OCI-LY7 (cell line): ENCODE results near the gene CFAP119. TPM values are rescaled to one million over a fixed set of nuclear protein-coding genes. Genes with fewer than 3 reads are reported as not detected.

Experiments
- BruUV-seq: library from RNA; stranded (reverse); fragments of 400-500 nt; replicated peaks from 2 replicates; lab custom pipeline; 2021; lab: Mats Ljungman, UMichigan
- CTCF ChIA-PET: fragments of 300-600 bp; sonication (Branson Sonifier 250); formaldehyde crosslinking; loops from one replicate; lab custom pipeline; 2022; ENCODE audit warnings: antibody characterized with exemption; ENCODE audit not compliant: unreplicated experiment; lab: Charles Lee
- POLR2A ChIA-PET: fragments of 300-600 bp; sonication (Branson Sonifier 250); formaldehyde crosslinking; loops from one replicate; lab custom pipeline; 2022; ENCODE audit warnings: antibody characterized with exemption; lab: Charles Lee
- DNase-seq: peaks from one replicate; pipeline ENCODE4 v3.0.0-alpha.2; 2015; ENCODE audit warnings: low spot score
- H2AFZ ChIP-seq: fragments of 200-600 bp; sonication (generic), shearing (Covaris generic); 2 replicates; pipeline ENCODE4 v1.6.1; 2014; ENCODE audit warnings: mild to moderate bottlenecking, antibody characterized with exemption, low read length, moderate library complexity
- H3K27ac ChIP-seq: fragments of 200-600 bp; sonication (generic); 2 replicates; pipeline ENCODE4 v1.5.1; 2014; ENCODE audit warnings: mixed run types, low read depth, mild to moderate bottlenecking, moderate library complexity, low read length, inconsistent platforms; ENCODE audit not compliant: poor library complexity, severe bottlenecking
- H3K36me3 ChIP-seq: fragments of 200-600 bp; sonication (generic); 2 replicates; pipeline ENCODE4 v1.6.1; 2014; ENCODE audit warnings: mild to moderate bottlenecking, antibody characterized with exemption, low read length, moderate library complexity, mixed read lengths; ENCODE audit not compliant: insufficient read depth
- H3K4me1 ChIP-seq: fragments of 200-600 bp; sonication (generic); 2 replicates; pipeline ENCODE4 v1.5.1; 2014; ENCODE audit warnings: mild to moderate bottlenecking, low read length; ENCODE audit not compliant: insufficient read depth, poor library complexity, severe bottlenecking
- H3K4me2 ChIP-seq: fragments of 200-600 bp; sonication (generic); 2 replicates; pipeline ENCODE4 v1.6.1; 2014; ENCODE audit warnings: mild to moderate bottlenecking, low read length
- H3K4me3 ChIP-seq: fragments of 200-600 bp; sonication (generic); 2 replicates; pipeline ENCODE4 v1.5.1; 2014; ENCODE audit warnings: mild to moderate bottlenecking, low read depth, low read length; ENCODE audit not compliant: poor library complexity, severe bottlenecking
- H3K79me2 ChIP-seq: fragments of 200-600 bp; sonication (generic); 2 replicates; pipeline ENCODE4 v1.6.1; 2016; ENCODE audit warnings: low read depth, mild to moderate bottlenecking, low read length, moderate library complexity, mixed read lengths; ENCODE audit not compliant: insufficient read depth
- H3K9me2 ChIP-seq: fragments of 200-600 bp; sonication (generic); 2 replicates; pipeline ENCODE4 v1.6.1; 2016; ENCODE audit warnings: mild to moderate bottlenecking, low read length, mixed read lengths; ENCODE audit not compliant: insufficient read depth
- H3K9me3 ChIP-seq: fragments of 200-600 bp; sonication (generic); 2 replicates; pipeline ENCODE4 v1.6.1; 2014; ENCODE audit warnings: mild to moderate bottlenecking, mixed run types, low read length, mixed read lengths
- H4K20me1 ChIP-seq: fragments of 200-600 bp; sonication (generic); 2 replicates; pipeline ENCODE4 v1.6.1; 2014; ENCODE audit warnings: mild to moderate bottlenecking, antibody characterized with exemption, low read length, moderate library complexity, mixed read lengths; ENCODE audit not compliant: insufficient read depth
- EZH2phosphoT487 ChIP-seq: fragments of 200-600 bp; sonication (generic); IDR thresholded peaks from 2 replicates; pipeline ENCODE4 v1.6.1; 2018; ENCODE audit warnings: low read depth, borderline replicate concordance, mild to moderate bottlenecking, mixed run types, antibody characterized with exemption, low read length, moderate library complexity, mixed read lengths
- intact Hi-C: fragments of 100-400 bp; cut with micrococcal nuclease; formaldehyde crosslinking; loops from one replicate; pipeline ENCODE4 v1.10.0; 2022; ENCODE audit not compliant: unreplicated experiment
- total RNA-seq, 2 experiments: library from RNA; depleted of rRNA in 1 of 2; stranded (reverse); fragments of >200 nt in 1 of 2; shearing (Covaris generic) in 1 of 2; gene quantifications; 2 replicates each; pipeline ENCODE4 v1.2.3, GENCODE V29; 2014 to 2022
- TF ChIP-seq, protein P1 (sequence below): fragments of 200-600 bp; sonication (generic); conservative IDR thresholded peaks from 2 replicates; pipeline ENCODE4 v1.5.1; 2014; ENCODE audit warnings: mild to moderate bottlenecking, antibody characterized with exemption, low read length, moderate library complexity, mixed read lengths

Gene CFAP119
- total RNA-seq, 2 experiments from 2014 or later, result 25.0 to 27.4 TPM

- DNase-seq, result no peak
- CTCF ChIA-PET, result interaction anchor here (0.6 kb wide), 1 partner anchor 361 kb away, joined by 3 read pairs; no protein-coding TSS in a partner anchor
- POLR2A ChIA-PET, result interaction anchor here (0.6 kb wide), 1 partner anchor 703 kb away, joined by 6 read pairs; no protein-coding TSS in a partner anchor
- H4K20me1 ChIP-seq, result no peaks in the 10 kb centered on the region
- H3K9me2 ChIP-seq, result no peaks in the 10 kb centered on the region
- H3K36me3 ChIP-seq, result peaks cover 90% of the 10 kb centered on the region
- H3K4me2 ChIP-seq, result no peak overlapping the region
- no peaks in the 10 kb centered on the region for H3K79me2 ChIP-seq
- intact Hi-C loops, result no loop called here
- no peak overlapping the region for H2AFZ ChIP-seq
- TF ChIP-seq EZH2phosphoT487, result no peak
- TF ChIP-seq, protein P1, sequence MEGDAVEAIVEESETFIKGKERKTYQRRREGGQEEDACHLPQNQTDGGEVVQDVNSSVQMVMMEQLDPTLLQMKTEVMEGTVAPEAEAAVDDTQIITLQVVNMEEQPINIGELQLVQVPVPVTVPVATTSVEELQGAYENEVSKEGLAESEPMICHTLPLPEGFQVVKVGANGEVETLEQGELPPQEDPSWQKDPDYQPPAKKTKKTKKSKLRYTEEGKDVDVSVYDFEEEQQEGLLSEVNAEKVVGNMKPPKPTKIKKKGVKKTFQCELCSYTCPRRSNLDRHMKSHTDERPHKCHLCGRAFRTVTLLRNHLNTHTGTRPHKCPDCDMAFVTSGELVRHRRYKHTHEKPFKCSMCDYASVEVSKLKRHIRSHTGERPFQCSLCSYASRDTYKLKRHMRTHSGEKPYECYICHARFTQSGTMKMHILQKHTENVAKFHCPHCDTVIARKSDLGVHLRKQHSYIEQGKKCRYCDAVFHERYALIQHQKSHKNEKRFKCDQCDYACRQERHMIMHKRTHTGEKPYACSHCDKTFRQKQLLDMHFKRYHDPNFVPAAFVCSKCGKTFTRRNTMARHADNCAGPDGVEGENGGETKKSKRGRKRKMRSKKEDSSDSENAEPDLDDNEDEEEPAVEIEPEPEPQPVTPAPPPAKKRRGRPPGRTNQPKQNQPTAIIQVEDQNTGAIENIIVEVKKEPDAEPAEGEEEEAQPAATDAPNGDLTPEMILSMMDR, result no peak
- H3K4me3 ChIP-seq, result no peak overlapping the region
- H3K9me3 ChIP-seq, result no peaks in the 10 kb centered on the region
- no TSS peak for BruUV-seq
- H3K4me1 ChIP-seq, result no peaks in the 10 kb centered on the region
- H3K27ac ChIP-seq, result no peak overlapping the region
These were observed 21.3 kb downstream of the CFAP119 start for GRCh38 chr16:30740364-30741251.

DNA sequence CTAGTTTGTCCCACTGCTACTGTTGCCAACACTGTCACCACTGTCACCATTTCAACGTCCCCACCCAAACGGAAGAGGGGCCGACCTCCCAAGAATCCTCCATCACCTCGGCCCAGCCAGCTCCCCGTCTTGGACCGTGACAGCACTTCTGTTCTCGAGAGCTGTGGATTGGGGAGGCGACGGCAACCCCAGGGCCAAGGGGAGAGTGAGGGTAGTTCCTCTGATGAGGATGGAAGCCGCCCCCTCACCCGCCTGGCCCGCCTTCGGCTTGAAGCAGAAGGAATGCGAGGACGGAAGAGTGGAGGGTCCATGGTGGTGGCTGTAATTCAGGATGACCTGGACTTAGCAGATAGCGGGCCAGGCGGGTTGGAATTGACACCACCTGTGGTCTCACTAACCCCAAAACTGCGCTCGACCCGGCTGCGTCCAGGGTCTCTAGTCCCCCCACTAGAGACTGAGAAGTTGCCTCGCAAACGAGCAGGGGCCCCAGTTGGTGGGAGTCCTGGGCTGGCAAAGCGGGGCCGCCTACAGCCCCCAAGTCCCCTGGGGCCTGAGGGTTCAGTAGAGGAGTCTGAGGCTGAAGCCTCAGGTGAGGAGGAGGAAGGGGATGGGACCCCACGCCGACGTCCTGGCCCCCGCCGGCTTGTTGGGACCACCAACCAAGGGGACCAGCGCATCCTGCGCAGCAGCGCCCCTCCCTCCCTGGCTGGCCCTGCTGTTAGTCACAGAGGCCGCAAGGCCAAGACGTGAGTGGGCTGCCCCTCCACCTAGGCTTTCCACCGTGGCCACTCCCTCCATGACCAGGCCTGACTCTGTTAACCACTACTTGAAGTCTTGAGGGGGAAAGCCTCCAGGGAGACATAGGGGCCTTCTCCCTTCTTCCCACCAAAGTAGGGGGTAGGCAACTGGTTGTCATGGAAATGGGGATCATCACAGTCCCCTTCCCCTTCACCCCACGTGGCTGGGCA is 22.6 kb downstream of the CFAP119 start:
- ChIA-PET POLR2A (interaction anchor here (0.7 kb wide), 1 partner anchor 83 kb away, joined by 3 read pairs; no protein-coding TSS in a partner anchor), CTCF (no interaction called here)
- Histone ChIP-seq H2AFZ (no peak overlapping the region), H3K4me1 (no peaks in the 10 kb centered on the region), H3K27ac (no peak overlapping the region), H3K9me2 (no peaks in the 10 kb centered on the region), H4K20me1 (no peaks in the 10 kb centered on the region), H3K79me2 (no peaks in the 10 kb centered on the region), H3K9me3 (no peaks in the 10 kb centered on the region), H3K36me3 (peaks cover 92% of the 10 kb centered on the region), H3K4me3 (no peak overlapping the region), H3K4me2 (no peak overlapping the region)
- no TSS peak for BruUV-seq
- TF ChIP-seq, protein P1, result no peak
- TF ChIP-seq EZH2phosphoT487, result no peak
- DNase-seq, result no peak
- intact Hi-C loops, result no loop called here
